Measurements from ENCODE around the gene HCFC1R1. TPM values are rescaled to one million over a fixed set of nuclear protein-coding genes. Genes with fewer than 3 reads are reported as not detected.
A peak's percentile ranks its signal among the peaks of the same experiment; 100 is the strongest.

The HCFC1R1 gene
- total and polyA plus RNA-seq, 12 donors = 29.7 to 609 (median 63.5) TPM

- Histone ChIP-seq H3K27ac (no peak overlapping the region), H3K4me3 (no peak overlapping the region), H3K27me3 (peaks cover 3% of the 10 kb centered on the region), H3K36me3 (replicated peaks in 1 of 2) (no peaks in the 10 kb centered on the region), H3K9me3 (replicated peaks in 1 of 3) (no peaks in the 10 kb centered on the region), H3K4me1 (replicated peaks in 1 of 2) (peaks cover 5 to 16% of the 10 kb centered on the region in 2 donors)
- intact Hi-C loops (cut with DNase I) = no loop called here
- DNase-seq = no peak
- no peak for TF ChIP-seq CTCF (IDR thresholded peaks at IDR 0.05)
- no peak for TF ChIP-seq POLR2A (IDR thresholded peaks at IDR 0.05)
- WGBS, 4 donors = 82 to 90% (median 88%) methylated on average over 5 to 15 of the region's 15 CpGs
Observed at GRCh38 chr16:2974319-2975056, 49.3 kb downstream of the HCFC1R1 start.

GRCh38 chr16:2973605-2974318, 50.0 kb downstream of the HCFC1R1 start:
- no peak overlapping the region for H3K4me3 ChIP-seq

DNA sequence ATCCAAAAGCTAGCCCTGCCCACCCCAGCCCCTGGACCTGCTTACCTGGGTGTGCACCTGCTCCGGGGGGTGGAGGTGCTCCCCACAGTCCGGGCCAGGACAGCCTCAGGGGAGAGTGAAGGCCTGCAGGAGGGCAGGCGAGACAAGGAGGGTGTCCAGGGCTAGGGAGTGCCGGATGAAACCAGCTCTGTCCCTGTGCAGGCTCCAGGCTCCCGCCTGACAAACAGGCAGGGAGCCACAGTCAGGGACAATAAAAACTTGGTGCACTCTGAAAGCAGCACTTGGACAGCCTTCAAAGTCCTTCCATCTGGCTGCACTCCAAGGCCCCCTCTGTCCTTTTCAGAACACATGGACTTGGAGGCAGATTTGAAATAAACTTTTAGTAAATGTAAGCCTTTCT, 50.6 kb downstream of the HCFC1R1 start:
- Histone ChIP-seq H3K27me3 (peaks cover 1% of the 10 kb centered on the region), H3K9me3 (replicated peaks in 1 of 3) (no peaks in the 10 kb centered on the region), H3K27ac (peak overlapping the region in 1 of 5 donors; percentile 16), H3K4me1 (replicated peaks in 1 of 2) (peaks cover 5 to 21% of the 10 kb centered on the region in 2 donors), H3K36me3 (replicated peaks in 1 of 2) (no peaks in the 10 kb centered on the region), H3K4me3 (no peak overlapping the region)
- 38 to 68% (median 52%) methylated on average over 3 to 5 of the region's 5 CpGs for WGBS, 4 donors
- no peak for TF ChIP-seq POLR2A (IDR thresholded peaks at IDR 0.05)
- no peak for TF ChIP-seq CTCF (IDR thresholded peaks at IDR 0.05)
- intact Hi-C loops (cut with DNase I) = no loop called here
- peak in 6 of 7 donors; percentile 46 to 70 (median 63) for DNase-seq

More at GRCh38 chr16:2973605-2974318, 50.0 kb downstream of the HCFC1R1 start:
- intact Hi-C loops (cut with DNase I) = no loop called here
- no peak overlapping the region for H3K27ac ChIP-seq
- no peaks in the 10 kb centered on the region for H3K9me3 ChIP-seq (replicated peaks in 1 of 3)
- no peaks in the 10 kb centered on the region for H3K27me3 ChIP-seq
- TF ChIP-seq POLR2A (IDR thresholded peaks at IDR 0.05) (no peak), CTCF (IDR thresholded peaks at IDR 0.05) (no peak)
- peaks cover 5 to 17% of the 10 kb centered on the region in 2 donors for H3K4me1 ChIP-seq (replicated peaks in 1 of 2)
- 75 to 100% (median 78%) methylated on average over 2 to 17 of the region's 17 CpGs for WGBS, 4 donors
- no peaks in the 10 kb centered on the region for H3K36me3 ChIP-seq (replicated peaks in 1 of 2)
- DNase-seq = no peak

Small RNA genes within 50 kb of the gene (small RNA-seq; reads per million reads assigned to genes)
- gene LINC00514 = 0 reads per million in 2 donors

Other genes with a start within 250 kb of the HCFC1R1 start
- 100 to 1,000 TPM in 8 of 9 donors, 10 to 100 TPM in 1; 98.2 to 730 (median 323) TPM for gene ELOB, start 246.7 kb downstream of the HCFC1R1 start, total RNA-seq
- 1,000 to 10,000 TPM in 1 of 3 donors, 100 to 1,000 TPM in 1, 10 to 100 TPM in 1; 72.7 to 1,030 (median 891) TPM for gene ELOB, start 246.7 kb downstream of the HCFC1R1 start, polyA plus RNA-seq
- gene PRSS33, start 236.4 kb downstream of the HCFC1R1 start, total RNA-seq = not detected
- not detected for gene PRSS33, start 236.4 kb downstream of the HCFC1R1 start, polyA plus RNA-seq
- not detected for gene PRSS41, start 225.5 kb downstream of the HCFC1R1 start, total RNA-seq
- not detected for gene PRSS41, start 225.5 kb downstream of the HCFC1R1 start, polyA plus RNA-seq
- gene PRSS21, start 206.7 kb downstream of the HCFC1R1 start, total RNA-seq = under 1 TPM in 3 of 9 donors, not detected in 6; 0.72 to 0.88 (median 0.83) TPM
- gene PRSS21, start 206.7 kb downstream of the HCFC1R1 start, polyA plus RNA-seq = 1 to 10 TPM in 1 of 3 donors, under 1 TPM in 2; 0.20 to 2.6 (median 0.98) TPM
- 100 to 1,000 TPM in 1 of 9 donors, 1 to 10 TPM in 3, under 1 TPM in 3, not detected in 2; 0.41 to 119 (median 1.2) TPM for gene ZG16B, start 193.6 kb downstream of the HCFC1R1 start, total RNA-seq
- under 1 TPM in 2 of 3 donors, not detected in 1; 0.35 to 0.81 TPM for gene ZG16B, start 193.6 kb downstream of the HCFC1R1 start, polyA plus RNA-seq
- under 1 TPM in 2 of 9 donors, not detected in 7; 0.32 to 0.41 TPM for gene PRSS22, start 165.8 kb downstream of the HCFC1R1 start, total RNA-seq
- under 1 TPM in 1 of 3 donors, not detected in 2; 0.07 TPM for gene PRSS22, start 165.8 kb downstream of the HCFC1R1 start, polyA plus RNA-seq
- gene FLYWCH2, start 140.7 kb downstream of the HCFC1R1 start, total RNA-seq = 100 to 1,000 TPM in 4 of 9 donors, 10 to 100 TPM in 5; 28.8 to 232 (median 69.9) TPM
- gene FLYWCH2, start 140.7 kb downstream of the HCFC1R1 start, polyA plus RNA-seq = 10 to 100 TPM; 16.7 to 87.1 (median 49.5) TPM
- gene FLYWCH1, start 112.0 kb downstream of the HCFC1R1 start, total RNA-seq = 10 to 100 TPM; 13.6 to 89.8 (median 46.4) TPM
- gene FLYWCH1, start 112.0 kb downstream of the HCFC1R1 start, polyA plus RNA-seq = 10 to 100 TPM in 2 of 3 donors, 1 to 10 TPM in 1; 3.3 to 79.7 (median 55.6) TPM
- not detected for gene KREMEN2, start 59.7 kb downstream of the HCFC1R1 start, total RNA-seq
- gene KREMEN2, start 59.7 kb downstream of the HCFC1R1 start, polyA plus RNA-seq = not detected
- gene PAQR4, start 54.6 kb downstream of the HCFC1R1 start, total RNA-seq = 10 to 100 TPM in 7 of 9 donors, 1 to 10 TPM in 2; 7.4 to 17.0 (median 13.2) TPM
- 10 to 100 TPM in 1 of 3 donors, 1 to 10 TPM in 2; 4.1 to 14.6 (median 8.1) TPM for gene PAQR4, start 54.6 kb downstream of the HCFC1R1 start, polyA plus RNA-seq
- gene PKMYT1, start 43.5 kb downstream of the HCFC1R1 start, total RNA-seq = 1 to 10 TPM in 8 of 9 donors, under 1 TPM in 1; 0.46 to 7.0 (median 2.9) TPM
- 1 to 10 TPM; 1.0 to 3.7 (median 2.0) TPM for gene PKMYT1, start 43.5 kb downstream of the HCFC1R1 start, polyA plus RNA-seq
- gene CLDN9, start 11.0 kb downstream of the HCFC1R1 start, total RNA-seq = under 1 TPM in 2 of 9 donors, not detected in 7; 0.28 to 0.31 TPM
- gene CLDN9, start 11.0 kb downstream of the HCFC1R1 start, polyA plus RNA-seq = 1 to 10 TPM in 1 of 3 donors, under 1 TPM in 1, not detected in 1; 0.34 to 1.4 TPM
- gene CLDN6, start 5.8 kb downstream of the HCFC1R1 start, total RNA-seq = under 1 TPM in 2 of 9 donors, not detected in 7; 0.46 to 0.47 TPM
- gene CLDN6, start 5.8 kb downstream of the HCFC1R1 start, polyA plus RNA-seq = not detected
- gene TNFRSF12A, start 3.6 kb downstream of the HCFC1R1 start, total RNA-seq = 100 to 1,000 TPM in 2 of 9 donors, 10 to 100 TPM in 6, 1 to 10 TPM in 1; 8.8 to 175 (median 42.5) TPM
- gene TNFRSF12A, start 3.6 kb downstream of the HCFC1R1 start, polyA plus RNA-seq = 100 to 1,000 TPM in 1 of 3 donors, 10 to 100 TPM in 2; 41.8 to 124 (median 60.9) TPM
- 10 to 100 TPM; 14.9 to 24.3 (median 17.3) TPM for gene THOC6, start 93 bp upstream of the HCFC1R1 start, total RNA-seq
- 100 to 1,000 TPM in 1 of 3 donors, 10 to 100 TPM in 1, 1 to 10 TPM in 1; 9.0 to 107 (median 78.6) TPM for gene THOC6, start 93 bp upstream of the HCFC1R1 start, polyA plus RNA-seq
- gene BICDL2, start 13.0 kb upstream of the HCFC1R1 start, total RNA-seq = under 1 TPM in 2 of 9 donors, not detected in 7; 0.14 to 0.31 TPM
- gene BICDL2, start 13.0 kb upstream of the HCFC1R1 start, polyA plus RNA-seq = under 1 TPM in 2 of 3 donors, not detected in 1; 0.20 to 0.24 TPM
- under 1 TPM in 8 of 9 donors, not detected in 1; 0.11 to 0.65 (median 0.35) TPM for gene MMP25, start 22.6 kb upstream of the HCFC1R1 start, total RNA-seq
- 1 to 10 TPM in 1 of 3 donors, under 1 TPM in 2; 0.09 to 3.1 (median 0.47) TPM for gene MMP25, start 22.6 kb upstream of the HCFC1R1 start, polyA plus RNA-seq
- 100 to 1,000 TPM in 1 of 9 donors, 10 to 100 TPM in 6, 1 to 10 TPM in 2; 3.9 to 106 (median 22.0) TPM for gene IL32, start 41.7 kb upstream of the HCFC1R1 start, total RNA-seq
- 100 to 1,000 TPM in 2 of 3 donors, 10 to 100 TPM in 1; 19.9 to 127 (median 118) TPM for gene IL32, start 41.7 kb upstream of the HCFC1R1 start, polyA plus RNA-seq
- gene ZSCAN10, start 75.4 kb upstream of the HCFC1R1 start, total RNA-seq = under 1 TPM in 3 of 9 donors, not detected in 6; 0.11 to 0.50 (median 0.15) TPM
- under 1 TPM in 1 of 3 donors, not detected in 2; 0.13 TPM for gene ZSCAN10, start 75.4 kb upstream of the HCFC1R1 start, polyA plus RNA-seq
- gene ZNF205, start 88.6 kb upstream of the HCFC1R1 start, total RNA-seq = 10 to 100 TPM in 8 of 9 donors, 1 to 10 TPM in 1; 6.3 to 25.5 (median 13.3) TPM
- 10 to 100 TPM in 2 of 3 donors, 1 to 10 TPM in 1; 3.8 to 86.1 (median 33.9) TPM for gene ZNF205, start 88.6 kb upstream of the HCFC1R1 start, polyA plus RNA-seq
- gene ZNF213, start 111.1 kb upstream of the HCFC1R1 start, total RNA-seq = 10 to 100 TPM in 7 of 9 donors, 1 to 10 TPM in 2; 2.6 to 19.3 (median 12.6) TPM
- 10 to 100 TPM in 2 of 3 donors, 1 to 10 TPM in 1; 4.2 to 19.5 (median 10.4) TPM for gene ZNF213, start 111.1 kb upstream of the HCFC1R1 start, polyA plus RNA-seq
- not detected for gene OR1F1, start 164.3 kb upstream of the HCFC1R1 start, total RNA-seq
- gene OR1F1, start 164.3 kb upstream of the HCFC1R1 start, polyA plus RNA-seq = not detected
- gene ZNF200, start 211.2 kb upstream of the HCFC1R1 start, total RNA-seq = 10 to 100 TPM in 3 of 9 donors, 1 to 10 TPM in 6; 4.4 to 15.4 (median 8.6) TPM
- 1 to 10 TPM; 5.4 to 7.8 (median 6.2) TPM for gene ZNF200, start 211.2 kb upstream of the HCFC1R1 start, polyA plus RNA-seq
- 1 to 10 TPM in 8 of 9 donors, under 1 TPM in 1; 0.39 to 7.8 (median 4.1) TPM for gene MEFV, start 232.7 kb upstream of the HCFC1R1 start, total RNA-seq
- under 1 TPM; 0.40 to 0.72 (median 0.71) TPM for gene MEFV, start 232.7 kb upstream of the HCFC1R1 start, polyA plus RNA-seq

All from adrenal gland (tissue), 12 donors.